ENCODE data around the gene CD1B. TPM values are rescaled to one million over a fixed set of nuclear protein-coding genes. Genes with fewer than 3 reads are reported as not detected.
A peak's percentile ranks its signal among the peaks of the same experiment; 100 is the strongest.
"Not testable (repeated sequence)": the region's sequence is repeated elsewhere in the genome, so short reads cannot be mapped to it uniquely, and the experiment has no call there.

CD1B gene
- total and polyA plus RNA-seq, 9 donors, result 0.09 TPM; not detected in 8

GRCh38 chr1:158286487-158286886, 44.8 kb downstream of the CD1B start:
- H3K4me1 ChIP-seq (ENCODE audit: control insufficient read depth, insufficient read depth, low read length), result no peaks in the 10 kb centered on the region
- WGBS (ENCODE audit: insufficient coverage), result 55% methylated on average over 2 of the region's 4 CpGs
- no peak overlapping the region for H3K4me3 ChIP-seq (ENCODE audit: low read length)
- H3K36me3 ChIP-seq (ENCODE audit: control insufficient read depth, insufficient read depth, low read length), result no peaks in the 10 kb centered on the region
- DNase-seq, result no peak
- no peaks in the 10 kb centered on the region for H3K9me3 ChIP-seq (replicated peaks; ENCODE audit: control insufficient read depth, low read depth, low read length)
- no peaks in the 10 kb centered on the region for H3K27me3 ChIP-seq (ENCODE audit: control insufficient read depth, insufficient read depth, low read length)
- H3K27ac ChIP-seq (ENCODE audit: low read length), result no peak overlapping the region

- H3K36me3 ChIP-seq (ENCODE audit: control insufficient read depth, insufficient read depth, low read length), result no peaks in the 10 kb centered on the region
- H3K27ac ChIP-seq (ENCODE audit: low read length), result no peak overlapping the region
- no peak overlapping the region for H3K4me3 ChIP-seq (ENCODE audit: low read length)
- no peaks in the 10 kb centered on the region for H3K9me3 ChIP-seq (replicated peaks; ENCODE audit: control insufficient read depth, low read depth, low read length)
- DNase-seq, result peak; percentile 80
- H3K4me1 ChIP-seq (ENCODE audit: control insufficient read depth, insufficient read depth, low read length), result no peaks in the 10 kb centered on the region
- H3K27me3 ChIP-seq (ENCODE audit: control insufficient read depth, insufficient read depth, low read length), result no peaks in the 10 kb centered on the region
- WGBS (ENCODE audit: insufficient coverage), result 63% methylated on average over 6 of the region's 7 CpGs
Observed at GRCh38 chr1:158285756-158286241, 45.5 kb downstream of the CD1B start.

GRCh38 chr1:158283965-158284364, 47.4 kb downstream of the CD1B start:
- H3K27ac ChIP-seq (ENCODE audit: low read length), result no peak overlapping the region
- DNase-seq, result no peak
- no peaks in the 10 kb centered on the region for H3K36me3 ChIP-seq (ENCODE audit: control insufficient read depth, insufficient read depth, low read length)
- H3K9me3 ChIP-seq (replicated peaks; ENCODE audit: control insufficient read depth, low read depth, low read length), result no peaks in the 10 kb centered on the region
- WGBS (ENCODE audit: insufficient coverage), result 29% methylated on average over 1 of the region's 2 CpGs
- no peak overlapping the region for H3K4me3 ChIP-seq (ENCODE audit: low read length)
- H3K27me3 ChIP-seq (ENCODE audit: control insufficient read depth, insufficient read depth, low read length), result no peaks in the 10 kb centered on the region
- no peaks in the 10 kb centered on the region for H3K4me1 ChIP-seq (ENCODE audit: control insufficient read depth, insufficient read depth, low read length)

GRCh38 chr1:158282421-158282820, 48.9 kb downstream of the CD1B start:
- not testable (repeated sequence) for H3K27ac ChIP-seq (ENCODE audit: low read length); H3K4me1 ChIP-seq (ENCODE audit: control insufficient read depth, insufficient read depth, low read length); H3K36me3 ChIP-seq (ENCODE audit: control insufficient read depth, insufficient read depth, low read length); H3K27me3 ChIP-seq (ENCODE audit: control insufficient read depth, insufficient read depth, low read length); H3K9me3 ChIP-seq (replicated peaks; ENCODE audit: control insufficient read depth, low read depth, low read length); H3K4me3 ChIP-seq (ENCODE audit: low read length); DNase-seq
- WGBS (ENCODE audit: insufficient coverage), result 52% methylated on average over 2 of the region's 2 CpGs

Other genes starting within 250 kb of the CD1B start
- 1.6 TPM for gene CD1D, start 150.6 kb downstream of the CD1B start, total RNA-seq
- gene CD1D, start 150.6 kb downstream of the CD1B start, polyA plus RNA-seq (ENCODE audit: insufficient read depth in 1 of 8, insufficient read length in 8 of 8, low replicate concordance in 1 of 8), result 1 to 10 TPM in 6 of 8 donors, under 1 TPM in 2; 0.83 to 1.9 (median 1.5) TPM
- 0.04 TPM for gene CD1A, start 77.1 kb downstream of the CD1B start, total RNA-seq
- gene CD1A, start 77.1 kb downstream of the CD1B start, polyA plus RNA-seq (ENCODE audit: insufficient read depth in 1 of 8, insufficient read length in 8 of 8, low replicate concordance in 1 of 8), result under 1 TPM in 3 of 8 donors, not detected in 5; 0.07 to 0.28 (median 0.25) TPM
- gene CD1C, start 41.6 kb downstream of the CD1B start, total RNA-seq, result 1.1 TPM
- gene CD1C, start 41.6 kb downstream of the CD1B start, polyA plus RNA-seq (ENCODE audit: insufficient read depth in 1 of 8, insufficient read length in 8 of 8, low replicate concordance in 1 of 8), result 1 to 10 TPM in 3 of 8 donors, under 1 TPM in 5; 0.47 to 1.6 (median 0.95) TPM
- 0.18 TPM for gene CD1E, start 22.4 kb upstream of the CD1B start, total RNA-seq
- under 1 TPM in 5 of 8 donors, not detected in 3; 0.10 to 0.24 (median 0.16) TPM for gene CD1E, start 22.4 kb upstream of the CD1B start, polyA plus RNA-seq (ENCODE audit: insufficient read depth in 1 of 8, insufficient read length in 8 of 8, low replicate concordance in 1 of 8)
- not detected for gene OR10T2, start 67.9 kb upstream of the CD1B start, total RNA-seq
- gene OR10T2, start 67.9 kb upstream of the CD1B start, polyA plus RNA-seq (ENCODE audit: insufficient read depth in 1 of 8, insufficient read length in 8 of 8, low replicate concordance in 1 of 8), result not detected
- not detected for gene OR10K2, start 94.7 kb upstream of the CD1B start, total RNA-seq
- under 1 TPM in 1 of 8 donors, not detected in 7; 0.31 TPM for gene OR10K2, start 94.7 kb upstream of the CD1B start, polyA plus RNA-seq (ENCODE audit: insufficient read depth in 1 of 8, insufficient read length in 8 of 8, low replicate concordance in 1 of 8)
- not detected for gene OR10K1, start 130.3 kb upstream of the CD1B start, total RNA-seq
- under 1 TPM in 3 of 8 donors, not detected in 5; 0.03 to 0.10 (median 0.04) TPM for gene OR10K1, start 130.3 kb upstream of the CD1B start, polyA plus RNA-seq (ENCODE audit: insufficient read depth in 1 of 8, insufficient read length in 8 of 8, low replicate concordance in 1 of 8)
- gene OR10R2, start 140.7 kb upstream of the CD1B start, total RNA-seq, result not detected
- gene OR10R2, start 140.7 kb upstream of the CD1B start, polyA plus RNA-seq (ENCODE audit: insufficient read depth in 1 of 8, insufficient read length in 8 of 8, low replicate concordance in 1 of 8), result under 1 TPM in 1 of 8 donors, not detected in 7; 0.70 TPM
- not detected for gene OR6Y1, start 222.9 kb upstream of the CD1B start, total RNA-seq
- gene OR6Y1, start 222.9 kb upstream of the CD1B start, polyA plus RNA-seq (ENCODE audit: insufficient read depth in 1 of 8, insufficient read length in 8 of 8, low replicate concordance in 1 of 8), result not detected
- not detected for gene OR6P1, start 239.0 kb upstream of the CD1B start, total RNA-seq
- gene OR6P1, start 239.0 kb upstream of the CD1B start, polyA plus RNA-seq (ENCODE audit: insufficient read depth in 1 of 8, insufficient read length in 8 of 8, low replicate concordance in 1 of 8), result not detected
- not detected for gene OR10X1, start 248.4 kb upstream of the CD1B start, total RNA-seq
- gene OR10X1, start 248.4 kb upstream of the CD1B start, polyA plus RNA-seq (ENCODE audit: insufficient read depth in 1 of 8, insufficient read length in 8 of 8, low replicate concordance in 1 of 8), result not detected

All from muscle of leg (tissue), 11 donors.